ENCODE measurements around the gene ARAF.

- TF ChIP-seq MAX (IDR thresholded peaks at IDR 0.05) (no peak), CTCF (IDR thresholded peaks at IDR 0.05 in 2 of 3, conservative IDR thresholded peaks at IDR 0.05 in 1 of 3; ENCODE audit: borderline replicate concordance in 1 of 3, insufficient read depth in 1 of 3, low read depth in 2 of 3, low read length in 2 of 3) (no peak), ZNF274 (IDR thresholded peaks at IDR 0.05; ENCODE audit: low read depth, low read length) (no peak)
Observed at GRCh38 chrX:47563801-47564315, 2.9 kb downstream of the ARAF start.

Measured in HCT116 (cell line).